ENCODE results near the gene ZNF532. TPM values are rescaled to one million over a fixed set of nuclear protein-coding genes. Genes with fewer than 3 reads are reported as not detected.

ZNF532 gene
- total RNA-seq, 1 experiment from 2014 or later, result 258 TPM

DNA sequence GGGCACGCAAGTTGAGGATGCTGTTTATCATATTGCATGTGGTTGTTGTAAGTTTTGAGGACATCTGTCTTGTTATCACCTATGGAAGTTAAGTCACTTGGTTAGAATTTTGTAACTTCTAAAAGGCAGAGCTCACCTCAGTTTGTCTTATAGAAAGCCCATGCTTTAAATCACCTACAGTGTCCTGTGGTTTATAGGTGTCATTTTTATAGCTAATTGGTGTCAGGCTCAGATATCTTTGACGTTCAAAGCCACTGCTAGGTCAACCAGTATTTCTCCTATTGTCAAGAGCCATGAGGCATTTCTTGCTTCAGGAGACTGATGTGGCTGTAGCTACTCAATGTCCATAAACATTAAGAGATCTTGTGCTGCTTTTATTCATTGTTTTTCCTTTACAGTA is 16.8 kb downstream of the ZNF532 start:
- no peak overlapping the region for H3K23ac ChIP-seq (ENCODE audit: insufficient read length, low read depth, low read length)
- H3K9me3 ChIP-seq (ENCODE audit: control insufficient read depth, low read depth, low read length), result no peaks in the 10 kb centered on the region
- H3K36me3 Mint-ChIP-seq (ENCODE audit: insufficient read depth in 1 of 3, low read depth in 3 of 3), result peaks cover 47 to 92% (median 76%) of the 10 kb centered on the region in 3 experiments; a peak in 6 of 7 replicates
- no peak overlapping the region for H2BK120ac ChIP-seq (ENCODE audit: low read depth, low read length, poor library complexity, severe bottlenecking)
- H4K5ac ChIP-seq (ENCODE audit: insufficient read length, low read depth, low read length), result no peak overlapping the region
- no peak overlapping the region for H3K18ac ChIP-seq (ENCODE audit: insufficient read length, low read depth, low read length)
- peaks cover 28 to 29% of the 10 kb centered on the region in 2 experiments for H3K4me1 Mint-ChIP-seq
- WGBS (ENCODE audit: extremely low coverage, insufficient read length, low lambda C conversion rate), result no CpG with 5 or more reads among the region's 2 CpGs
- no peak overlapping the region for H2BK5ac ChIP-seq (ENCODE audit: insufficient read length, low read length)
- no peak overlapping the region for H2AFZ ChIP-seq (ENCODE audit: low read length)
- DNase-seq, result no peak
- no peaks in the 10 kb centered on the region for H3K23me2 ChIP-seq (ENCODE audit: insufficient read length, low read depth, low read length, poor library complexity, severe bottlenecking)
- no peaks in the 10 kb centered on the region for H3K27me3 ChIP-seq (ENCODE audit: insufficient read depth, low read length)
- H3K79me2 ChIP-seq (ENCODE audit: insufficient read depth, low read length), result peaks cover 64% of the 10 kb centered on the region
- H3K27me3 Mint-ChIP-seq (ENCODE audit: low read depth), result no peaks in the 10 kb centered on the region
- peaks cover 2% of the 10 kb centered on the region; the same call in 1 of the 2 replicates for H3K4me1 ChIP-seq (ENCODE audit: insufficient read depth, low read length)
- TF ChIP-seq, protein P1, sequence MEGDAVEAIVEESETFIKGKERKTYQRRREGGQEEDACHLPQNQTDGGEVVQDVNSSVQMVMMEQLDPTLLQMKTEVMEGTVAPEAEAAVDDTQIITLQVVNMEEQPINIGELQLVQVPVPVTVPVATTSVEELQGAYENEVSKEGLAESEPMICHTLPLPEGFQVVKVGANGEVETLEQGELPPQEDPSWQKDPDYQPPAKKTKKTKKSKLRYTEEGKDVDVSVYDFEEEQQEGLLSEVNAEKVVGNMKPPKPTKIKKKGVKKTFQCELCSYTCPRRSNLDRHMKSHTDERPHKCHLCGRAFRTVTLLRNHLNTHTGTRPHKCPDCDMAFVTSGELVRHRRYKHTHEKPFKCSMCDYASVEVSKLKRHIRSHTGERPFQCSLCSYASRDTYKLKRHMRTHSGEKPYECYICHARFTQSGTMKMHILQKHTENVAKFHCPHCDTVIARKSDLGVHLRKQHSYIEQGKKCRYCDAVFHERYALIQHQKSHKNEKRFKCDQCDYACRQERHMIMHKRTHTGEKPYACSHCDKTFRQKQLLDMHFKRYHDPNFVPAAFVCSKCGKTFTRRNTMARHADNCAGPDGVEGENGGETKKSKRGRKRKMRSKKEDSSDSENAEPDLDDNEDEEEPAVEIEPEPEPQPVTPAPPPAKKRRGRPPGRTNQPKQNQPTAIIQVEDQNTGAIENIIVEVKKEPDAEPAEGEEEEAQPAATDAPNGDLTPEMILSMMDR (conservative IDR thresholded peaks at IDR 0.05), result no peak
- no peak overlapping the region for H2BK15ac ChIP-seq (ENCODE audit: low read depth, low read length)
- H4K20me1 ChIP-seq (ENCODE audit: control insufficient read depth, insufficient read depth, insufficient read length), result no peaks in the 10 kb centered on the region
- no peak overlapping the region for H3K4me2 ChIP-seq (ENCODE audit: insufficient read depth, insufficient read length, low read length)
- peak overlapping the region in 1 of 3 experiments; percentile 22; a peak in 1 of 7 replicates for H3K27ac Mint-ChIP-seq
- H4K91ac ChIP-seq (ENCODE audit: insufficient read length, low read depth, low read length), result no peak overlapping the region
- H3K4ac ChIP-seq (ENCODE audit: low read depth, low read length), result no peak overlapping the region
- no peaks in the 10 kb centered on the region; a peak in 1 of 5 replicates for H3K9me3 Mint-ChIP-seq
- H2BK12ac ChIP-seq (ENCODE audit: insufficient read length, low read depth, low read length), result no peak overlapping the region
- H3K4me3 Mint-ChIP-seq, result no peak overlapping the region
- H3T11ph ChIP-seq (ENCODE audit: low read length), result no peak overlapping the region
- no peak overlapping the region for H3K27ac ChIP-seq (ENCODE audit: insufficient read length, low read depth, low read length)
- peaks cover 1% of the 10 kb centered on the region for H3K79me1 ChIP-seq (ENCODE audit: insufficient read depth, low read depth, low read length, poor library complexity, severe bottlenecking)
- no peak overlapping the region for H4K8ac ChIP-seq (replicated peaks; ENCODE audit: insufficient read length, low read depth, low read length)
- no peak overlapping the region for H3K14ac ChIP-seq (ENCODE audit: insufficient read depth, low read length)
- no peak overlapping the region for H2BK20ac ChIP-seq (ENCODE audit: low read depth, low read length, poor library complexity, severe bottlenecking)
- H2AK5ac ChIP-seq (ENCODE audit: insufficient read length, low read length), result no peak overlapping the region
- no peak overlapping the region for H3K56ac ChIP-seq (ENCODE audit: insufficient read length, low read depth, low read length)
- no peak overlapping the region for H3K9ac ChIP-seq (ENCODE audit: extremely low read depth, insufficient read length, low read length)

Measured in H9 (cell line).